Measurements from ENCODE around the gene CDYL2.

The CDYL2 gene

DNA sequence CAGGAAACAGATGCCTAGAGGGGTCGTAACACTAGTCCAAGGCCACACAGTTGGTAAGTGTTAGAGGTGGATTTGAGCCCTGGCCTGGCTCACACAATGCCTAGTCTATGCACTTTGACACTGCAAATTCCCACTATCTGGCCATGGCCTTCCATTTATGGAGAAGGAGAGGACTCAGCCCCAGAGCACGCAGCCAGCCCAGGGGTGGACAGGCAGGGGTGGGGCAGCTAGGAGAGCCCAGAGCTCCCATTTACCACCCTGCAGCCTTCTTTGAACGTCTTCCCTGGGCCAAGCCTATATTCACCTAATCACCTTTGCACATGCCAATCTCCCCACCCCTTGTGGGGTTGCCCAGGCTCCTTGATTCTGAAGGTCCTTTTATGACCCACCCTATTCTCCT, 182.4 kb downstream of the CDYL2 start:
- no peak for DNase-seq (ENCODE audit: low read depth)

DNA sequence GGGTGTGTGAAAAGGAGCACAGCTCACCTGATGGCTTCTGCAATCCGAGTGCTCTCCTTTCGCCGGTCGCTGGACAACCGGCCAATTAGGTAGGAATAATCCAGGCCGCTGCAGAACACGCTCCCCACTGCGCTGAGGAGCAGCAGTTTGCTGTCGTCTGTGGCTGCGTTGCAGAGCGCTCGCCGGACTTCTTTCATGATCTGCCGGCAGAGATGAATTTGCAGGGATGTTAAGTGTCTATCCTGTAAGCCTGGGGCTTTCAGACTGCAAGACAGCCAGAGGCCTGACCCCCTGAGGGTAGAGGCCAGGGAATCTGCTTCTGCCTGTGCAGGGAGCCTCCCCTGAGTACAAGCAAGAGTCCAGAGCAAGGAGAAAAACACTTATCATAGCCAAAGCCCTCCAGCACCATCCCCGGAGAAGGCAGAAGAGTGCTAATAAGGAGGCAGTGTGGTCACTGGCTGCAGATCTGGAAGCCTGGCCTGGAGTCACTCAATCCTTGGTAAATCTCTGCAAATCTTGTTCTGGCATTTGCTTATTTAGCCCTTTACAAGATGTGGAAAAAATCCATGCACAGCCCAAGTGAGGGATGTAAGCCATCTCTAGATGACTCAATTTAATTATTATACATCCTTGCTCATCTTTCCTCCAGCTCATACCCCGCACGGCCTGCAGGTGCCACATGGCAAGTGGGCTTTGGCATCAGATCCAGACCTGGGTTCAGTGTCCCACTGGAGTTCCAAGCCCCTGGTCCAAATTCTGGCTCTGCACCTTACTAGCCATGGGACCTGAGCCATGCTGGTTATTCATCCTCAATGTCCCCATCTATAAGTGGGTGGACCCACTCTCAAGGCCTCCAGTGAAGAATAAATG, 183.4 kb downstream of the CDYL2 start:
- DNase-seq (ENCODE audit: low read depth): no peak

DNA sequence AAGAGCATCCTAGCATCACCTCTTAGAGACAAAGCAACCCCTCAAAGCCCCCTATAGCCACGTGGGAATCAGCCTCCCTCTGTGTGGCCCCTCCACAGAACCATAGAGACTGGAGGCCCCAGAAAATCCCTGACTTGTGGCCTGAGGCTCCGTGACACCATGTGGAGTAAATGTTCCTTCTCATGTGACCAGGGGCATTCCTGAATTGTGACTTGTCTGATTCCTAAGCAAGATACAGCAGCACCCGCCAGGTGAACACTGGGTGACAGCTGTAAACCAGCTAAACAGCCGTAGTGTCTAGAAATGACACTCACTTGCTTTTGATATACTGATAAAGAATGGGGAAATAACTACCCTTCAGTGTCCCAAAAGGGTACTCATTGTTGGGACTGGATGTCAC, 184.6 kb downstream of the CDYL2 start:
- DNase-seq (ENCODE audit: low read depth): no peak

DNA sequence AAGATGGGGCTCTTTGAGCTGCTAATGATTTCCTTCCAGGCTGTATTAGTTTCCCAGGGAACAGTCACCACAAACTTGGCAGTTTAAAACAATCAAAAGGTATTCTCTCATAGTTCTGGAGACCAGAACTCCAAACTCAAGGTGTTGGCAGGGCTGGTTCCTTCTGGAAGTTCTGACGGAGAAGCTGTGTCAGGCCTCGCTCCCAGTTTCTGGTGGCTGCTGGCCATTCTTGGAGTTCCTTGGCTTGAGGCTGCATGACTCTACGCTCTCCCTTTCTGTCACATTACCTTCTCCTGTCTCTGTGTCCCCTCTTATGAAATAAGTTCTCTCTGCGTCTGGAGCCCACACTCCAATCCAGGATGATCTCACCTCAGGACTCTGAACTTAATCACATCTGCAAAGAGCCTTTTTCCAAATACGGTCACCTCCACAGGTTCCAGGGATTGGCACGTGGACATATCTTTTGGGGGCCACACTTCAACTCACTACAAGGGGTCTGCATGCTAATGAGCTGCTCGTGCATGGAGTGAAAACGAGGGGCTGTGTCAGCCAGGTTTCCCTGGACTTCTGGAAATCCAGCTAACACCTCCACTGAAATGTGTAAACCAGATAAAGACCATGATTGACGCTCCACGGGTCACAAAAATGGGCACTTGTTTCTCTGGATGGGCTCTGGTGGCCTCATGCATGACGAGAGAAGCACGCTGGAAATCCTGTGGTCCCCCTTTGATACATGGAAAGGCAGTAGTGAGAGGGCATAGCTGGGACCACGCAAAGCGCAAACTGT, 185.3 kb downstream of the CDYL2 start:
- no peak for DNase-seq (ENCODE audit: low read depth)

DNA sequence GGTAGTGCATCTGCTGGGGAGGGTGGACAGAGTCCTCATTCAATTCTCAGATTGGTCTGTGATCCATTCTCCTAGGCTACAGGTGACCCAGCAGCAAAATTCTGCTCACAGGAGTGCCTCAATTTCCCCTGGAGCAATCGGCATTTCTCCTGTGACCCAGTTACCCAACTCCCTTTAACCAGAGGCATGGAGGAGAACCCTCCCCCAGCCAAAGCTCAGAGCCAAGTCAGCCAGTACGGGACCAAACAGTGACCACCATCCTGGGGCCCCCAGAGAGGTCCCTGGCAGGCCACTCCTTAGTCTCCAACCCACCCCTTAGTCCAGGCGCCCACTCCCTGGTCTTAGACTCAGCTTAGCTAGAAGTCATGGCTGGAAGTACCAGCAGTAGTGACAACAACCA, 188.0 kb downstream of the CDYL2 start:
- DNase-seq (ENCODE audit: low read depth): no peak

DNA sequence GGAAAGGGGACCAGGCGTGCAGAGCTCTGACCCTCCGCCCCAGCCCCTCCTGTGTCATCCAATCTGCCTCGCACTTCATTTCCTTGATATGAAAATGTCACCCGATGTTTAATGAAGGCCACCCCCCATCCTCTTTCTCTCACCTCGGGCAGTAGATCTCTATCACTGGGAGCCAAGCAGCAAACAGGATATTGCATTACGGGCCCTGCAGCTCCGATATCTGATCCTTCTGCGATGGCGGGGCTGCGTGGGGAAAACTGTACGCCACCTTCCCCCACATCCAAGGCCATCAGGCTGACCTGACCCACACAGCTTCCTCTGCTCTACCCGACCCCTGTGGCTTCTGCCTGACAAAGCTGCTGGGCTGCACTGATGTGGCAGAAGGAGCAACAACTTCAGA, 188.7 kb downstream of the CDYL2 start:
- DNase-seq (ENCODE audit: low read depth): no peak

DNA sequence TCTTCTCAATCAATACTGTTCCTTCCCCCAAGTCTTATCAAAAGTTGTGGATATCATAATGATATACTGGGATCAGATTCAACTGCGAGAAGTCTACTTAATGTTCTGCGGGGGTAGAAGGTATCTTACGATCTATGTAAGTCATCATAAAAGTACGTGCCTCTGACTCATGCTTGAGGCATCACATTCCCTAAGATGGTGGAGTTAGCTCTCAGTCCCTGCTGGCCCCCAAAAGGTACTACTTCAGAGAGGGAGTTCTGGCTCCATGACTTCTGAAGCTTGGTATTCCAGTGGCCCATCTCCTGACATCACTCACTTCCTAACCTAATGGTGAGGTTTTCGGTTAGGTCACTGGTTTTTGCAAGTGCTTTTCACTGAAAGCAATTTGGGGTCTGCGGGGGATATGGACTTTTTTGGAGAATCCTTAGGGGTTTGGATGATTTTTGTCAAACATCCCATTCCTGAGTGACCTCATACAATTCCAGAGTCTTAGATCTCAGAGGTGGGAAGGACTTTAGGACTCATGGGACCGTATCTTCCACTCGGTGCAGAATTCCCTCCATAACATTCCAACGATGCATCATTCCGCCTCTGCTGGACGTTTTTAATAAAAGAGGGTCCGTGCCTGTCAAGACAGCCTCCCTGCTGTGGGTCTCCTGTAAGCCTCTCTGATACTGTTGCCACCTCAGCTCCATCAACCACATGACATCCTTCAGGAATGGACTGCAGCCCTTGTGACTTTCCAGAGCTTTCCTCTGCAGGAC, 189.3 kb downstream of the CDYL2 start:
- no peak for DNase-seq (ENCODE audit: low read depth)

DNA sequence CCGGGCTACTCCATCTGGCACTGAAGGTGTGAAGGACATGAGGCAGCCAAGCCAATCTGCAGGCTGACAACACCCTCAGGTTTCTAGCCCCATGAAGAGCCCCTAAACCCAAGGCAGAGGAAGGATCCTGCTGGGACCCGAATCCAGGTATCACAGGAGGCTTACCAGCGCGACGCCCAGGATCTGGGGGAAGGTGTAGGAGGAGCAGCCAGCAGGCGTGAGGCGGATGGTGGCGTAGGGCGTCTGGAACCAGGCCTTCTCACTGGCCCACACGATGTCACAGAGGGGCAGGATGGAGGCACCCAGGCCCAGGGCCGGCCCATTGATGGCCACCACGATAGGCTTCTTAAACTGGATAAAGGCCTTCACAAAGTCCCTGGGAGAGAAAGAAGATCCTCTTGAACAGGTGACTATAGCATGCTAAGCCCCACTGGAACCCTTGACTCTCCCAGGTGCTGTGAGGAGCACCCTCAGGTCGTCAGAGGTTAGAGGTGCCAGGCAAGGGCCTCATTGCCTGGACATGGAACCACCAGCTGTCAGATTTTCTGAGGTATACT, 191.9 kb downstream of the CDYL2 start:
- DNase-seq (ENCODE audit: low read depth): no peak

DNA sequence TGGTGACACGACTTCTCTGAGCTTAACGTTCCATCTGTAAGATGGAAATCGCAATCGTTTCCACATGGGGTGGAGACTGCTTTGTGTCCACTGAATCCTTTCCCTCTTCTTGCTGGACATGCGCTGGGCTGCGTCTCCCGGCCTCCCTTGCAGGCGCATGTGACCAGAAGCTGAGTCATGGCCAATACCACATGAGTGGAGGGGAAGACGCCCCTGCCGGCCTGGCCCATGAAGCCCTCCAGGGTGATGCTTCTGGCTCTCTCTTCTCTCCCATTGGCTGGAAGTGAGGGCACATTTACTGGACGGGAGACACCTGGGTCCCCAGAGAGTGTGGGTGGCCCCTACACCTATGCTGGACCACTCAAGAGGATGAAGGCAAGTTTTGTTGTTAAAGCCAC, 192.5 kb downstream of the CDYL2 start:
- no peak for DNase-seq (ENCODE audit: low read depth)

DNA sequence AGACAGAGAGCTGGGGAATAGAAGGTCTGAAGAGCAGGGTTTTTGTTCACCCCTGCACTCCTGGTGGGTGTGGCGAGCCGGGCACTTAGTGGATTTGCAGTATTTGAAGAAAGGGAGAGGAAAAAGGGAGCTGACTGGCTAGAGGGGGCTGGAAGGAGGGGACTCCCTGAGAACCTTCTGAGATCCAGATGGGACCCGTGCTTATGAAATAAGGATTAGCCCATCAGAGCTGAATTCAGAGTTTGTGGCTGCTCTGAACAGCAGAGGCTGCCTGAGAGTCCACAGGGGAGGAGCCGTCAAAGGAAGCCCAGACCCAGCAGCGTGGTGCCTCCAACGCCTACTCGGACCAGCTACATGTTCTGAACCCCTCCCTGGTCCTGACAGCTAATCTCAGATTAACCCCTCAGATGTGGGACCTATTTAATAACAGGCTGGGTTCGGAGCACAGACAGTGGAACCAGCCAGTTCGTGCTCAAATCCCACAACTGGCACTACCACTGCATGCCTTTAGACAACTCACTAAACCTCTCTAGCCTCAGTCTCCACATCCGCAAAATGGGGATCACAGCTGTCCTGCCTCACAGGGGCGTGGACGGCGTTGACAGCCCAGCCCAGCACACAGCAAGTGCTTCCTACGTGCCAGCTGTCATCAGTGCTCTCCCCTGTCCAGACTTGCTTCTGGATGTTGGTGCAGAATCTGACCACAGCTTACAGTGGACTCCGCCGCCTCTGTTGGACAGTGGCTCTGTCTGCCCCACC, 193.0 kb downstream of the CDYL2 start:
- DNase-seq (ENCODE audit: low read depth): no peak

DNA sequence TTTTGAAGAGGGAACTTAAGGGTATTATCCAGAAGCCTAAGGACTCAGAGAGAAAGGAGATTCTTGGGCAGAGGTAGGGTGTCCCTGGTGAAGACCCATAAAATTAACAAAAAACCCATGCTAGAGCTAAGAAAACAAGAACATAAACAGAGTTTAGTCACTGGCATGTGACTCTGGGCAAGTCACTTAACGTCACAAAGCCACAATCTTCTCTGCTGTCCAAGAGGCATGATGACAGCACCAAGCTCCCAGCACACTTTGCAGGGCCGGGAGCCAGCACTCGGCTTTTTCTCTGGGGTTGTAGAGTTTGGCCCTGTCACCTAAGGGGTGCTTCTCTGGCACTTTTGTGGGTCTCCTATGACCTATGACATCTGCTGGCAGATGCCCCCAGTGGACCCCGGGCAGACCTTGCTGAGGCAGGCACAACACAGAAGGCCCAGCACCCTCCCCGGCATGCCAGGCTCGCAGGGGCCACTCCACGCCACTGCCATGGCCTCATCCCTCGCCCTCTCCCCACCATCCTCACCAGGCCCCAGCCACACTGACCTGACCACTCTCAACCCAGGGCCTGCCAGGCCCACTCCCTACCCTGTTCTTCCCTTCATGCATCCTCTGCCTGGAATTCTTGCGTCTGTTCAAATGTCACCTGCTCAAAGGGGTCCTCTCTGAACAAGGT, 193.8 kb downstream of the CDYL2 start:
- DNase-seq (ENCODE audit: low read depth): no peak

DNA sequence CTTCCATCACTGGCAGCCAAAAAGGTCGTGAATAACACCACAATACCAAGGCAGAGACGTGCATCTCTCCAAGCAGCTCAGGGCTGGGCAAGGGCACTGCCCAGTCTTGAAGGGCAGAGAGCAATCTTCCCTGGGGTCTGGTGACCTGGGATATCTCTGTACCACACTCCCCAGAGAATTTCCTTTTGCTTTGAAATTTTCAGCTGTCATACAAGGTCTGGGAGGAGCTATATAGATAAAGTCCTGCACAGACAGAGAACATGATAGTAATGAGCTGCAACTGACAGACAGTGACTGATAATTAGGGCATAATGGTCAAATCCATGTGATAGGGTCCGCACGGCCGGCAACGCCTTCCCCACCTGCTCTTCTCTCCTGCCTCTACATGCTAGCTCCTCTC, 195.5 kb downstream of the CDYL2 start:
- no peak for DNase-seq (ENCODE audit: low read depth)

DNA sequence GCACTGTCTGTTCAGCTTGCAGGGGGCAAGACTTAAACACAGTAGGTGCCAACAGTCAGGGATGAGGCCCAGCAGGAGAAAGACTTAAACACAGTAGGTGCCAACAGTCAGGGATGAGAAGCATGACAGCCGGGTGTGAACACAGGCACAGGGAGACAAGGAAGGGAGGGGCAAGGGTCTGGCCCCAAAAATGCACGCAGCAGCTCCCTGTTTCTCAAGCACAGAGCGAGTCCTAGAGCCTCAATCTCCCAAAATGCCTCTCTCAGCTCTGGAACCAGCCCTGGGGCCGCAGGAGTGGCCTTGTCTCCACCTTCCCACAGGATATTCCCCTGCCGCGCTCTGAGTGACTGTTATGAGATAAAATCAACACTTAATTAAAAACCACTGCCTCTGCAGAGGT, 197.2 kb downstream of the CDYL2 start:
- DNase-seq (ENCODE audit: low read depth): no peak

DNA sequence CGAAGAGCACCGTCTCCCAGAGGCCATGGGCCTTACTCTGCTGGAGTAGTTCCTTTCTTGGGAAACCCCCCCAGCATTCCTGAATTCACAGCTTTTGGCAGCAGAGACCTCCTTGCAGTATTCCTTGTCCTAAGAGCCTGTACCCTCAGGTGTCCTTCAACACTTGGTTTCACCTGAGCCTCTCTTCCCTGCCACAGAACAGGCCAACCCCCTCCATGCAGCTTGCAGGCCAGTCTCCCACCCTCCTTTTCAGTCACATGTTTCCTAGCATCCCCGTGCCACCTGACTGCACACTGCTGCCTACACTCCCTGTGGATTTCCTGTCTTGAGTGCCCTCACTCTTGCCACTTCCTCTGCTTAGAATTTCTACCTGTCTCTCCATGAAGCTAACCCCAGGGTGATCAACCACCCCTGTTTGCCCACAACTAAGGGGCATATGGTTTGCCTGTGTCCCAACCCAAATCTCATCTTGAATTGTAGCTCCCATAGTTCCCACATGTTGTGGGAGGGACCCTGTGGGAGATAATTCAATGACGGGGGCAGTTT, 198.1 kb downstream of the CDYL2 start:
- no peak for DNase-seq (ENCODE audit: low read depth)

DNA sequence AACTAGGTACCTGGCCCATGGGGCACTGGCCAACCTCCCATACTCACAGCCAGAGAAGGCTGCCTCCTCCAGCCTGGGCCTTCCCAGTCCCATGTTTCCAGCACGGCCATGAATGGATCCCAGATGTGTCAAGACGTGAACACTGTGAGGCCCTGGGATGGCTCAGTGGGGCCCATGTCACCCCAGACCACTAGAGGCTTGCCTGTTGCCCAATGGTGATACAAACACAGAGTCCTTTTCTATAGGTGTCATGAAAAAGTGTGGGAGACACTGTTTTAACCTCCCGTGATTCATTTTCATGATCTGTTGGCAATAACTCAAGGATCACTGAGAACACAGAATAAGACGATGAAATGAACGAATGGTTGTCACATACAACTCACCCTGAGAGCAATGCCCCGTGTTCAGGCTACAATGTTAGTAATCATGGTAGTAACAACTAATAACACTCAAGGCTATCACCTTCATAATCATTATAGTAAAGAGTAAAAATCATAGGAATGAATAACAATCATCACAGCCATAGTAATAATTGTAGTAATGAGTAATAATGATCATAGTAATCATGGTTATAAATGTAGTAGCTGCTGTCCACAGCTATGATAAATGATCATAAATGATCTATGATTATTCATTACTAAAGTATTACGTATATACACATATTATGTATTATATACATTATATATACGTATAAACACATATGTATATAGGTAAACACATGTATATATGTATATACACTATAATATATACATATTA, 199.6 kb downstream of the CDYL2 start:
- no peak for DNase-seq (ENCODE audit: low read depth)

DNA sequence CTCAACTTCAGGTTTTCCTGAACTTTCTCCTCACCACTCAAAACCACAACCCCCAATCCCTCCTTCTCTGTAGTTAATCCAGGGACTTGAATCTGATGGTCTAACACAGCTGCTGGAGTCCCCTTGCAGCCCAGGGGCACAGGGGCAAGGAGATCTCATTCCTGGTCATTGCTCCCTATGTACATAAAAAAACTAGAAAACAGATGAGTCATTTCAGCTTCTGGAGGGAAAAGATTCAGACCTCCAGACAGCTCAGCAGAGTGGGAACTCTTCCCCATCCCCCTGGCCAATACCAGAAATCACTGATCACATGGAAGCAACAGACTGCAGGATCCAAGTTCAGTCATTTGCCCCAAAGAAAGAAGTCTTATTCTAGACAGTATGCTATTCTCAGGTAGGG, 201.5 kb downstream of the CDYL2 start:
- DNase-seq (ENCODE audit: low read depth): no peak

DNA sequence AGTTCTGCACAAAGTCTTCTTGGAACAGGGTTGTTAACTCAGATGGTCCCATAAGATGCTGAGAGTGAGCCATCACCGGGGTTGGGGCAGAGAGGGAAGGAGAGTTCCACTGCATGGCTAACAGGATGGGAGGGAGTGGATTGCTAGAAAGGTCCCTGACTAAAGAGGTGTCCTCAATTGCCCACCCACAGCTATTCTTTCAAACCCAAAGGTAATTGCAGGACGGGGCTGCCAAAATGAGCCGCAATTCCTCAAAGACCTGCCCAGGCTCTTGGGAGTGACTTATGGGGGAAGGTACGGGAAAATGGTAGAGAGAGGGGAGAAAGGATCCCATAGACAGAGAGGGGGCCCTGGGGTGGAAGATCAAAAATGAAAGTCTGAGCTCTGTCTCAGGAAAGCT, 203.2 kb downstream of the CDYL2 start:
- no peak for DNase-seq (ENCODE audit: low read depth)

DNA sequence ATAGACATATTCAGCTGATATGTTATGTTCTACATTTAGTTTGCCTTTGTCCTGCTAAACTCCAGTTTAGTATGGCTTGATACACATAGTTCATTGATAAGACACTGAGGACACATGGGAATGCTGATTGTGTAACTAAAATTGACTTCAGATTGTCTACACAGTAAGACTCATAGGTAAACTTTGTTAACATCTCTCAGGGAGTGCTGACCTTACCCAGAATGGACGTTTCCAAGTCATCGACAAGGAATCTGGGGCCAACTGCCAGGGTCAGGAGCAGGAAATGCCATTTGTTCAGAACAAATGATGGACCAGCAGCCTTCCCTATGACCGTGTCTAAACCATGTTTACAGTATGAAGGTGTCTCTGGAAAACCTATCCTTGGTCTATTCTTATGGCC, 204.9 kb downstream of the CDYL2 start:
- no peak for DNase-seq (ENCODE audit: low read depth)

DNA sequence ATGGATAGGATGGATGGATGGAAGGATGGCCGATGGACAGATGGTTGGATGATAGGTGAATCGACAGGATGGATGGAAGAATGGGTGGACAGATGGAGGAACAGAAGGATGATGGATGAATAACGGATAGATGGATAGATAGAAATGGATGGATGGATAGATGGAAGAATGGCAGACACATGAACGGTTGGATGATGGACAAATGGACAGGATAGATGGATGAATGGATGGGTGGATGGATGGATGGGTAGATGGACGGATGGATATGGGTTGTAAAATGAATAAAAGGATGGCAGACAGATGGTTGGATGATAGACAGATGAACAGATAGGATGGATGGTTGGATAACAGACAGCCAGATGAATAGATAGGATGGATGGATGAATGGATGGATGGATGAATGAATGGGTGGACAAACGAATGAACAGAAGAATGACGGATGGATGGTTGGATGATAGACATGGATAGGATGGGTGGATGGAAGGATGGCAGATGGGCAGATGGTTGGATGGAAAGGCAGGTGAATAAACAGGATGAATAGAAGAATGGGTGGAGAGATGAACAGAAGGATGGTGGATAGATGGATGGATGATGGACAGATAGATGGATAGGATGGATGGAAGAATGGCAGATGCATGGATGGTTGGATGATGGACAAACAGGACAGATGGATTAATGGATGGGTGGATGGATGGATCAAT, 207.7 kb downstream of the CDYL2 start:
- DNase-seq (ENCODE audit: low read depth): no peak
